Keratinocyte (primary cell): ENCODE measurements around the gene TJP2. TPM values are rescaled to one million over a fixed set of nuclear protein-coding genes. Genes with fewer than 3 reads are reported as not detected.

Experiments
- DNase-seq: peaks from one replicate; pipeline ENCODE4 v3.0.0-alpha.2; 2011; ENCODE audit warnings: low read depth, missing footprints, low spot score
- FAIRE-seq: peaks from 2 replicates; lab custom pipeline; 2011; peaks lifted over from hg19 to GRCh38; lab: Jason Lieb, UNC
- H2AFZ ChIP-seq: 2 replicates; pipeline ENCODE4 v1.6.0; 2012; ENCODE audit warnings: low read length, control low read depth, inconsistent platforms; ENCODE audit not compliant: control insufficient read depth
- H3K27ac ChIP-seq: 2 replicates; pipeline ENCODE4 v1.5.1; 2011; ENCODE audit warnings: low read length; ENCODE audit not compliant: control insufficient read depth, insufficient read depth
- H3K27me3 ChIP-seq: 3 replicates; pipeline ENCODE4 v1.6.0; 2011; ENCODE audit warnings: low read length; ENCODE audit not compliant: control insufficient read depth, insufficient read depth; ENCODE audit errors: extremely low read depth
- H3K36me3 ChIP-seq, 2 experiments: 2 replicates in 1 of 2; 3 replicates in 1 of 2; pipeline ENCODE4 v1.5.1; 2011; ENCODE audit warnings: low read length in 2 of 2, mild to moderate bottlenecking in 1 of 2; ENCODE audit not compliant: control insufficient read depth in 2 of 2, insufficient read depth in 2 of 2; ENCODE audit errors: extremely low read depth in 1 of 2
- H3K4me1 ChIP-seq: 3 replicates; pipeline ENCODE4 v1.5.1; 2011; ENCODE audit warnings: low read length; ENCODE audit not compliant: control insufficient read depth, insufficient read depth; ENCODE audit errors: extremely low read depth
- H3K4me2 ChIP-seq: 3 replicates; pipeline ENCODE4 v1.6.0; 2011; ENCODE audit warnings: low read depth, low read length; ENCODE audit not compliant: control insufficient read depth, insufficient read depth; ENCODE audit errors: extremely low read depth
- H3K4me3 ChIP-seq, 3 experiments: fragments of 200-600 bp in 1 of 3; sonication (generic) in 1 of 3; 2 replicates in 2 of 3; 3 replicates in 1 of 3; pipeline ENCODE4 v1.5.1; 2011 to 2016; ENCODE audit warnings: low read length in 3 of 3, mild to moderate bottlenecking in 3 of 3, control low read depth in 2 of 3, inconsistent platforms in 1 of 3, low read depth in 1 of 3, mixed read lengths in 1 of 3, mixed run types in 1 of 3, moderate library complexity in 1 of 3; ENCODE audit not compliant: control insufficient read depth in 2 of 3, insufficient read depth in 2 of 3; ENCODE audit errors: extremely low read depth in 1 of 3
- H3K79me2 ChIP-seq: 2 replicates; pipeline ENCODE4 v1.6.0; 2012; ENCODE audit warnings: low read length; ENCODE audit not compliant: control insufficient read depth, insufficient read depth
- H3K9ac ChIP-seq: 3 replicates; pipeline ENCODE4 v1.6.0; 2011; ENCODE audit warnings: low read length; ENCODE audit not compliant: control insufficient read depth, insufficient read depth; ENCODE audit errors: extremely low read depth
- H3K9me1 ChIP-seq: 3 replicates; pipeline ENCODE4 v1.6.0; 2011; ENCODE audit warnings: low read length; ENCODE audit not compliant: control insufficient read depth, insufficient read depth; ENCODE audit errors: extremely low read depth
- H3K9me3 ChIP-seq: 2 replicates; pipeline ENCODE4 v1.5.1; 2012; ENCODE audit warnings: low read depth, low read length; ENCODE audit not compliant: control insufficient read depth
- H4K20me1 ChIP-seq: 3 replicates; pipeline ENCODE4 v1.6.0; 2011; ENCODE audit warnings: low read length; ENCODE audit not compliant: control insufficient read depth, insufficient read depth; ENCODE audit errors: extremely low read depth
- CTCF ChIP-seq, 3 experiments: IDR thresholded peaks in 1 of 3; conservative IDR thresholded peaks in 1 of 3; optimal IDR thresholded peaks in 1 of 3; 2 replicates in 2 of 3; 3 replicates in 1 of 3; pipeline versions ENCODE3 to v1.5.1; 2011; ENCODE audit warnings: low read length in 3 of 3, mild to moderate bottlenecking in 3 of 3, moderate library complexity in 2 of 3, control low read depth in 1 of 3, inconsistent platforms in 1 of 3; ENCODE audit not compliant: insufficient read depth in 2 of 3; ENCODE audit errors: extremely low read depth in 1 of 3
- EZH2 ChIP-seq: IDR thresholded peaks from one replicate; pipeline ENCODE4 v1.6.1; 2012; ENCODE audit warnings: inconsistent platforms, mild to moderate bottlenecking, low read length, moderate library complexity
- dilution Hi-C: fragments of 300-500 bp; cut with MboI; formaldehyde crosslinking; loops from one replicate; pipeline ENCODE4 v1.7.0; 2020; ENCODE audit warnings: low sequenced_read_pairs; ENCODE audit not compliant: extremely low pct_ligation_motif_present
- polyA plus RNA-seq, 5 experiments: library from polyadenylated mRNA; depleted of rRNA in 3 of 5; stranded (reverse) in 3 of 5; stranded (forward) in 1 of 5; unstranded in 1 of 5; fragments of >200 nt; gene quantifications; 1 replicate in 1 of 5; 2 replicates in 3 of 5; 3 replicates in 1 of 5; pipeline versions ENCODE4 v1.2.1 to v1.2.3, GENCODE V29; 2011 to 2012; ENCODE audit warnings: missing spikeins in 2 of 5, low read depth in 1 of 5, low replicate concordance in 1 of 5

The TJP2 gene
- polyA plus RNA-seq, 1 donor (not counting 4 experiments of a cell fraction or from before 2014, with no cell fraction given) = 74.8 TPM

- Histone ChIP-seq H4K20me1 (peaks cover 8% of the 10 kb centered on the region), H3K79me2 (peaks cover 92% of the 10 kb centered on the region)
Measured at GRCh38 chr9:69204326-69204725, 30.2 kb downstream of the TJP2 start.

GRCh38 chr9:69204849-69205248 is 30.8 kb downstream of the TJP2 start:
- peaks cover 10% of the 10 kb centered on the region for H3K9me1 ChIP-seq
- TF ChIP-seq CTCF (optimal IDR thresholded peaks at IDR 0.05 in 1 of 3, IDR thresholded peaks at IDR 0.05 in 1 of 3, conservative IDR thresholded peaks at IDR 0.05 in 1 of 3; ENCODE audit: extremely low read depth in 1 of 3, insufficient read depth in 2 of 3, low read length in 3 of 3) = no peak
- TF ChIP-seq EZH2 = no peak
- no peak overlapping the region for H3K27ac ChIP-seq
- H3K27me3 ChIP-seq = no peaks in the 10 kb centered on the region
- H2AFZ ChIP-seq = no peak overlapping the region
- H3K9ac ChIP-seq = no peak overlapping the region
- peaks cover 91% of the 10 kb centered on the region for H3K79me2 ChIP-seq
- no peaks in the 10 kb centered on the region for H3K9me3 ChIP-seq
- peak; percentile 5 for FAIRE-seq
- peaks cover 8% of the 10 kb centered on the region for H4K20me1 ChIP-seq
- H3K4me1 ChIP-seq = peaks cover 15% of the 10 kb centered on the region
- dilution Hi-C loops = no loop called here
- no peak overlapping the region for H3K4me2 ChIP-seq
- H3K36me3 ChIP-seq = peaks cover 0 to 3% of the 10 kb centered on the region in 2 experiments
- no peak overlapping the region for H3K4me3 ChIP-seq
- DNase-seq = no peak

More at GRCh38 chr9:69204326-69204725, 30.2 kb downstream of the TJP2 start:
- H3K9ac ChIP-seq = no peak overlapping the region
- FAIRE-seq = no peak
- H2AFZ ChIP-seq = no peak overlapping the region
- H3K36me3 ChIP-seq = peaks cover 0 to 3% of the 10 kb centered on the region in 2 experiments
- dilution Hi-C loops = no loop called here
- TF ChIP-seq EZH2 (no peak), CTCF (optimal IDR thresholded peaks at IDR 0.05 in 1 of 3, IDR thresholded peaks at IDR 0.05 in 1 of 3, conservative IDR thresholded peaks at IDR 0.05 in 1 of 3; ENCODE audit: extremely low read depth in 1 of 3, insufficient read depth in 2 of 3, low read length in 3 of 3) (no peak)
- H3K4me3 ChIP-seq = no peak overlapping the region
- no peak overlapping the region for H3K4me2 ChIP-seq
- H3K27me3 ChIP-seq = no peaks in the 10 kb centered on the region
- H3K9me1 ChIP-seq = peaks cover 10% of the 10 kb centered on the region
- no peak for DNase-seq
- H3K27ac ChIP-seq = no peak overlapping the region
- H3K4me1 ChIP-seq = peaks cover 20% of the 10 kb centered on the region
- no peaks in the 10 kb centered on the region for H3K9me3 ChIP-seq
